Gastroesophageal sphincter (tissue), 4 donors: Measurements from ENCODE around the gene DOCK9. TPM values are rescaled to one million over a fixed set of nuclear protein-coding genes. Genes with fewer than 3 reads are reported as not detected.

Experiments used
- ATAC-seq: fragments of 150-250 bp; one replicate; pipeline ENCODE4 v1.9.1; 2016; ENCODE audit warnings: mild to moderate bottlenecking, moderate library complexity
- H3K27ac ChIP-seq, 4 donors: fragments of 200-600 bp; sonication (generic) in 3 of 4; 1 replicate in 3 of 4; 2 replicates in 1 of 4; pipeline ENCODE4 v1.5.1; 2016 to 2019
- H3K27me3 ChIP-seq: fragments of 200-600 bp; sonication (generic); one replicate; pipeline ENCODE4 v1.5.1; 2019
- H3K36me3 ChIP-seq, 2 donors: fragments of 200-600 bp; sonication (generic); one replicate each; pipeline ENCODE4 v1.5.1; 2019; ENCODE audit warnings: control low read depth in 1 of 2
- H3K4me1 ChIP-seq, 3 donors: fragments of 200-600 bp; sonication (generic); 1 replicate in 2 of 3; 2 replicates in 1 of 3; pipeline ENCODE4 v1.5.1; 2016 to 2019; ENCODE audit warnings: control low read depth in 2 of 3
- H3K4me3 ChIP-seq, 2 donors: fragments of 200-600 bp; sonication (generic); one replicate each; pipeline ENCODE4 v1.5.1; 2019; ENCODE audit warnings: mild to moderate bottlenecking in 1 of 2, moderate library complexity in 1 of 2
- H3K9me3 ChIP-seq, 3 donors: fragments of 200-600 bp; sonication (generic); one replicate each; pipeline ENCODE4 v1.5.1; 2017 to 2019; ENCODE audit warnings: control low read depth in 2 of 3
- CTCF ChIP-seq, 4 experiments: fragments of 200-600 bp in 2 of 4; fragments of 450-650 bp in 2 of 4; sonication (generic) in 1 of 4; IDR thresholded peaks; one replicate each; pipeline ENCODE4 v1.5.1; 2017 to 2019; ENCODE audit warnings: antibody characterized with exemption in 4 of 4, mild to moderate bottlenecking in 2 of 4, moderate library complexity in 2 of 4
- EP300 ChIP-seq: sonication (generic); formaldehyde crosslinking; IDR thresholded peaks from one replicate; pipeline ENCODE4 v1.6.1; 2017; ENCODE audit warnings: antibody characterized with exemption, mild to moderate bottlenecking
- POLR2A ChIP-seq, 2 donors: fragments of 450-650 bp; IDR thresholded peaks; one replicate each; pipeline ENCODE4 v1.6.1; 2017; ENCODE audit warnings: antibody characterized with exemption in 2 of 2, mild to moderate bottlenecking in 2 of 2, moderate library complexity in 1 of 2
- POLR2AphosphoS5 ChIP-seq: sonication (generic); formaldehyde crosslinking; IDR thresholded peaks from one replicate; pipeline ENCODE4 v1.6.1; 2017; ENCODE audit warnings: antibody characterized with exemption
- WGBS, 2 donors: methylation state at CpG; one replicate each; pipeline ENCODE4 v1.1.5; 2018; ENCODE audit warnings: low coverage in 1 of 2; 5-methylcytosine and 5-hydroxymethylcytosine counted together
- total RNA-seq, 4 donors: library from RNA; depleted of rRNA; stranded (reverse); fragments of >200 nt; gene quantifications; one replicate each; pipeline ENCODE4 v1.1.0, GENCODE V29; 2016

The DOCK9 gene
- total RNA-seq, 4 donors from 2014 or later, result 84.1 to 203 (median 150) TPM

GRCh38 chr13:98941536-98941935 lies 36.3 kb downstream of the DOCK9 start:
- H3K9me3 ChIP-seq, result no peaks in the 10 kb centered on the region
- H3K4me1 ChIP-seq, result peaks cover 0 to 89% (median 42%) of the 10 kb centered on the region in 3 donors
- H3K27me3 ChIP-seq, result no peaks in the 10 kb centered on the region
- no peak overlapping the region for H3K4me3 ChIP-seq
- WGBS, 2 donors, result 84 to 94% methylated on average over 2 to 4 of the region's 4 CpGs
- no peak for ATAC-seq
- H3K27ac ChIP-seq, result peak overlapping the region in 2 of 4 donors; percentile 62 to 76
- no peak for TF ChIP-seq CTCF (IDR thresholded peaks at IDR 0.05)
- no peaks in the 10 kb centered on the region for H3K36me3 ChIP-seq

- Histone ChIP-seq H3K4me3 (no peak overlapping the region), H3K4me1 (peaks cover 0 to 85% (median 39%) of the 10 kb centered on the region in 3 donors), H3K36me3 (no peaks in the 10 kb centered on the region), H3K27me3 (no peaks in the 10 kb centered on the region), H3K27ac (peak overlapping the region in 3 of 4 donors; percentile 62 to 76 (median 71)), H3K9me3 (no peaks in the 10 kb centered on the region)
- 70 to 82% methylated on average over 5 of the region's 5 CpGs for WGBS, 2 donors
- no peak for ATAC-seq
- TF ChIP-seq POLR2AphosphoS5, result no peak
- no peak for TF ChIP-seq CTCF (IDR thresholded peaks at IDR 0.05)
- no peak for TF ChIP-seq POLR2A (IDR thresholded peaks at IDR 0.05)
- no peak for TF ChIP-seq EP300
Observed at GRCh38 chr13:98941126-98941525, 36.7 kb downstream of the DOCK9 start.

- 72 to 79% methylated on average over 5 to 6 of the region's 8 CpGs for whole genome bisulfite sequencing, 2 donors
- Histone ChIP-seq H3K27ac (peak overlapping the region in 3 of 4 donors; percentile 62 to 76 (median 71)), H3K27me3 (no peaks in the 10 kb centered on the region), H3K36me3 (no peaks in the 10 kb centered on the region), H3K4me1 (peaks cover 0 to 78% (median 39%) of the 10 kb centered on the region in 3 donors), H3K4me3 (no peak overlapping the region), H3K9me3 (no peaks in the 10 kb centered on the region)
- no peak for ATAC-seq
- TF ChIP-seq EP300, result no peak
- no peak for TF ChIP-seq POLR2AphosphoS5
- TF ChIP-seq POLR2A (IDR thresholded peaks at IDR 0.05), result no peak
Observed at GRCh38 chr13:98940325-98941001, 37.4 kb downstream of the DOCK9 start.

- 25 to 65% methylated on average over 2 to 4 of the region's 5 CpGs for WGBS, 2 donors
Observed at GRCh38 chr13:98939660-98940191, 38.1 kb downstream of the DOCK9 start.

GRCh38 chr13:98938801-98939200 lies 39.1 kb downstream of the DOCK9 start:
- H3K4me3 ChIP-seq, result no peak overlapping the region
- H3K4me1 ChIP-seq, result peaks cover 0 to 66% (median 39%) of the 10 kb centered on the region in 3 donors
- no peaks in the 10 kb centered on the region for H3K36me3 ChIP-seq
- no peaks in the 10 kb centered on the region for H3K27me3 ChIP-seq
- no peak for TF ChIP-seq POLR2AphosphoS5
- TF ChIP-seq CTCF (IDR thresholded peaks at IDR 0.05), result no peak
- TF ChIP-seq EP300, result no peak
- no peak for TF ChIP-seq POLR2A (IDR thresholded peaks at IDR 0.05)
- no peak for ATAC-seq
- peak overlapping the region in 3 of 4 donors; percentile 62 to 76 (median 71) for H3K27ac ChIP-seq
- H3K9me3 ChIP-seq, result peaks cover 0 to 11% (median 0%) of the 10 kb centered on the region in 3 donors
- WGBS, 2 donors, result no CpG with 5 or more reads among the region's 3 CpGs

More at GRCh38 chr13:98939660-98940191, 38.1 kb downstream of the DOCK9 start:
- TF ChIP-seq POLR2A (IDR thresholded peaks at IDR 0.05) (no peak), POLR2AphosphoS5 (no peak), EP300 (no peak), CTCF (IDR thresholded peaks at IDR 0.05) (no peak)
- Histone ChIP-seq H3K27ac (peak overlapping the region; percentile 17 to 76 (median 66)), H3K9me3 (peaks cover 0 to 2% (median 0%) of the 10 kb centered on the region in 3 donors), H3K4me3 (no peak overlapping the region), H3K36me3 (no peaks in the 10 kb centered on the region), H3K27me3 (no peaks in the 10 kb centered on the region), H3K4me1 (peaks cover 0 to 71% (median 39%) of the 10 kb centered on the region in 3 donors)
- peak; percentile 70 for ATAC-seq
